ENCODE measurements around the gene KDM8.
A peak's percentile ranks its signal among the peaks of the same experiment; 100 is the strongest.

DNA sequence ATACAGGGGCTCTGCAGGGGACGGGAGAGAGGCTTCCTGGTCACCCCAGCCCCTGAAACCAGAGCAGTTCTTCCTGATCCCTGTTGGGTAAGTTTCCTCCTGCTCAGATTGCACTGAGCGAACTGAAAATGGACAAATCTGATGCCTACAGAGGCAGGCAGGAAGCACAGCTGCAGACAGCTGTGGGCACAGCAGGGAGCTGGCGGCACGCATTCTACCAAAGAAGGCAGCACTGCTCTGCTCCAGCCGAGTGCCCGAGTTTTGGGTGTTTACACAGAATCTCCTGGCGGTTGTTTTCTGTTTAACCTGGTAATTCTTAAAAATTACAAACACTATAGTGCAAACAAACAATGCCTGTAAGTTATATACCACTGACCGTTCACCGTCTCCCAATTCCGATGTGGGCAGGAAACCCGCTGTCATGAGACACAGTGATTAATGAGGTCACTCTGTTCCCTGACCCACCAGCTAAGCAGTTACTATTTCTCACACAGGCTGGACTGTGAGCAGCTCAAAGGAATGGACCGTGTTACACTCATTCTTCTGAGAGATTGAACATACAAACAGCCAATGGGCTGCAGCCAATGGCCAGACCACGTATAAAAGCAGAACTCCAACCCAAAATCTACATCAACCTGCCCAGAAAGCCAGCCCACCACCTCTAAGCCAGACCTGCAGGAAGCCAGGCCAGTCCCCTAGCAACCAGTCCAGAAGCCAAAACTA lies 39.7 kb downstream of the KDM8 start:
- TF ChIP-seq, protein P1, sequence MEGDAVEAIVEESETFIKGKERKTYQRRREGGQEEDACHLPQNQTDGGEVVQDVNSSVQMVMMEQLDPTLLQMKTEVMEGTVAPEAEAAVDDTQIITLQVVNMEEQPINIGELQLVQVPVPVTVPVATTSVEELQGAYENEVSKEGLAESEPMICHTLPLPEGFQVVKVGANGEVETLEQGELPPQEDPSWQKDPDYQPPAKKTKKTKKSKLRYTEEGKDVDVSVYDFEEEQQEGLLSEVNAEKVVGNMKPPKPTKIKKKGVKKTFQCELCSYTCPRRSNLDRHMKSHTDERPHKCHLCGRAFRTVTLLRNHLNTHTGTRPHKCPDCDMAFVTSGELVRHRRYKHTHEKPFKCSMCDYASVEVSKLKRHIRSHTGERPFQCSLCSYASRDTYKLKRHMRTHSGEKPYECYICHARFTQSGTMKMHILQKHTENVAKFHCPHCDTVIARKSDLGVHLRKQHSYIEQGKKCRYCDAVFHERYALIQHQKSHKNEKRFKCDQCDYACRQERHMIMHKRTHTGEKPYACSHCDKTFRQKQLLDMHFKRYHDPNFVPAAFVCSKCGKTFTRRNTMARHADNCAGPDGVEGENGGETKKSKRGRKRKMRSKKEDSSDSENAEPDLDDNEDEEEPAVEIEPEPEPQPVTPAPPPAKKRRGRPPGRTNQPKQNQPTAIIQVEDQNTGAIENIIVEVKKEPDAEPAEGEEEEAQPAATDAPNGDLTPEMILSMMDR (IDR thresholded peaks at IDR 0.05) = no peak
- peak in 1 of 3 donors; percentile 33 for TF ChIP-seq POLR2A (IDR thresholded peaks at IDR 0.05)
